Activated T-cell treated with anti-CD3 and anti-CD28 coated beads for 48 hours (primary cell): ENCODE results near the gene LAMTOR1.

Experiments used
- DNase-seq: peaks from one replicate; pipeline ENCODE4 v3.0.0-alpha.2; 2020; ENCODE audit warnings: low read depth

Gene LAMTOR1

GRCh38 chr11:72116019-72116755 is 13.1 kb upstream of the LAMTOR1 start:
- no peak for DNase-seq

GRCh38 chr11:72114570-72114969 is 11.5 kb upstream of the LAMTOR1 start:
- no peak for DNase-seq

GRCh38 chr11:72112978-72113808 is 10.1 kb upstream of the LAMTOR1 start:
- no peak for DNase-seq

- peak; percentile 94 for DNase-seq
Measured at GRCh38 chr11:72112143-72112977, 9.3 kb upstream of the LAMTOR1 start, which contains the start of gene ANAPC15. ANAPC15 (minus strand) TSS chr11:72112695; CDS start chr11:72111276, 1,419 bp downstream.

DNA sequence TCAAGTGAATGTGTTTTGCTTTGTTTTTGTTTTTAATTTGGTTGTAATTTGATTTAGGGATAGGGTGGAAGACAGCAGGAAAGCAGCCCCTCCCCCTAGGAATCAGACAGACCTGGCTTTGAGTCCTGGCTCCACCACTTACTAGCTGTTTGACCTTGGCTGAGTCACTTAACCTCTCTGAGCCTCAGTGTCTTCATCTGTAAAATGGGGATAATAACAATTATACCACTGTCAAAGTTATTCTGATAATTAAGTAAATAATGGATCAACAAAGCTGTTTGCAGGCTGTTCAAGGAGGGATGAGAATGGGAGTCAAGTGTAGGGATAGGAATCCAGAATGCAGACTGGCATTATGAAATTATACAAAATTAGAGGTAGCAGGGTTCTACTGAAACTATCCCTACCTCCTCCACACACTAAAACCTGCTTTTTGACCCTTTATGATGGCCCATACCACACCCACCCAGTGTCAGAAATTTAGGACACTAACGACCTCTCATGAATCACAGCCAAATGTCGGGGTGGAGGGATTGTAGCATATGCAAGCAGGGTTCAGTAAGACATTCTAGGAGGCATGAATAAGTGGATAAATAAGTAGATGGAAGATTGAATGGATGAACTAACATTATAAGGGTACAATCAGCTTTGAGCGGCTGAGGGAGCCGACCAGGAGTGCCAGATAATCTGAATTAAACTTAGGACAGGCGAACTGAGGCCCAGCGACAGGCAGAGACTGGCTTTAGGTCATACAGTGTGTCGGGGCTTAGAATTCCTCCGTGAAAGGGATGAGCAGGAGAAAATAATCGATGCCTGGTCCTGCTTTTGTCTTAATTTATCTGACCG is 8.4 kb upstream of the LAMTOR1 start:
- no peak for DNase-seq

GRCh38 chr11:72105888-72106287 is 2.8 kb upstream of the LAMTOR1 start, which contains the start of gene TOMT:
TOMT (plus strand) TSS chr11:72105924; CDS start chr11:72105952, 28 bp downstream.
- no peak for DNase-seq

DNA sequence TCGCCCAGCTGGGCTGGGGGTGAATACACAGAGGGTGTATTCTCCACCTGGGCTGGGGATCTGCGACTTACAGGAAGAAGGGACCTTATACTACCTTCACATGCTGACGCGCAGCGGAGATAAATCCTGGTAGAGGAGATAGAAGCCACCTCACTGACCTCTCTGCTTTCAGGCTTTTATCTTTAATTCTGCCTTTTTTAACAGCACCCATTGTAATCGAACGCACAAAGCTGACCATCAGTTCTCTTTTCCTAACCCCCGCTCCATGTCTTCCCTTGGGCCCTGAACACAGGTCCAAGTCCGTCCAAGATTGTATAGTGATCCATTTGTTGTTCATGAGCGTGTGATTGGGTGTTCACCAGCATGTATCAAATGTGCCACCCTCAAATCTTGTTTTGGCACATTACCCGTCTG is 664 bp upstream of the LAMTOR1 start:
- DNase-seq: no peak

GRCh38 chr11:72102631-72102945 is 509 bp downstream of the LAMTOR1 start:
- DNase-seq: no peak

DNA sequence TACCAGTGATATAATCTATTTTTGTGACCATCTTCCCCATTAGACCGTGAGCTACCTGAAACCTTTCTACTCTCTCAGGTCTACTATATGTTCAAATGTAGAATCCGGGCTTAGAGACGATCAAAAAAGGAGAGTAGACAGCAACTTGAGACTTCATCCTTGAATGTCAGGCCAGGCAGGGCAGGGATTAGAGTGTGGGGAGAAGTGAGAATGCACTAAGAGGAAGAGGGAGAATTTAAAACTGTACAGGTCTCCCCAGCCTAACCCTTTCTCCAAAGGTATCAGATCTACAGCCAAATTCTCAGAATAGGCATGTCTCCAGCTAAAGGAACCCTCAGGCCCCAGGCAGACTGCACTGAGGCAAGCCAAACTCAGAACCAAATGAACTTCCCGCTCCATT is 935 bp downstream of the LAMTOR1 start:
- no peak for DNase-seq

GRCh38 chr11:72100462-72100861 is 2.6 kb downstream of the LAMTOR1 start:
- DNase-seq: no peak

- DNase-seq: no peak
Measured at GRCh38 chr11:72100009-72100408, 3.1 kb downstream of the LAMTOR1 start.

- no peak for DNase-seq
Measured at GRCh38 chr11:72098741-72099140, 4.4 kb downstream of the LAMTOR1 start.

- DNase-seq: peak; percentile 45
Measured at GRCh38 chr11:72091292-72091691, 11.8 kb downstream of the LAMTOR1 start.

DNA sequence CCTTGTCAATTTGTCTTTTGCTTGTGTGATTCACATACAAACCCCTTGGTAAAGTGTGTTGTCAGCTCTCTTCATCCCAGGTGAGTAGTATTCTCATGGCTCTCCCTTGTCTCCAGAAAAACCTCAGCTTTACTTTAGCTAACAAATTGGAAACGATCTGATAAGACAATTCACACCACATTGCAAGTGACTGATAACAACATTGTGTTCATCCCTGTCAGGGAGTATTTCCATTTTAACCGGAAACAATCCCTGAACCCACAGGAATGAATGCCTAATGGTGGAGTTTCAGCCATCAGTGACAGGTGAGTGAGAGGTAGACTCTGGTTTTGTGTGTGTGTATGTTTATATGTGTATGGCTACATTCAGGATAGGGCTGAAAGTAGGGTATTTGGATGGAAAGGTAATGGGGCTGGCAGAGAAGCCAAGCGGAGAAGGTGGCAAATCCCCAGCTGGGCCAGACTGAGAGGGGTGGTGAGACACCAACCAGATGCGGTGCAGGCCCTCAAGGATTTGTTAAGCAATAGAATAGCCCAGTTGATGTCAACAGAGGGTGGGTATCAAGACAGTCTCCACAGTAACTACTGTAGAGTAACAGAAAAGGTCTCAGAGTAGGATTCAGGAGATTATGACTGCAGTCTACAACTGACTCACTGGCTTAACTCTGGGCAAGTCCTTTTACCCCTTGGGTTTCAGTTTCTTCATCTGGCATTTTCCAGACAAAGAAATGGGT is 14.9 kb downstream of the LAMTOR1 start:
- DNase-seq: no peak

- DNase-seq: no peak
Measured at GRCh38 chr11:72085621-72086351, 17.3 kb downstream of the LAMTOR1 start.

- DNase-seq: no peak
Measured at GRCh38 chr11:72084965-72085364, 18.1 kb downstream of the LAMTOR1 start.

- DNase-seq: no peak
Measured at GRCh38 chr11:72084076-72084475, 19.0 kb downstream of the LAMTOR1 start.

- DNase-seq: no peak
Measured at GRCh38 chr11:72083414-72083813, 19.7 kb downstream of the LAMTOR1 start.

GRCh38 chr11:72081821-72082453 is 21.2 kb downstream of the LAMTOR1 start:
- DNase-seq: no peak
